HG02610 (cell line): ENCODE measurements around the gene CYP3A5.
"Not testable (repeated sequence)": the region's sequence is repeated elsewhere in the genome, so short reads cannot be mapped to it uniquely, and the experiment has no call there.

Experiments used
- ATAC-seq: cut with Tn5 transposase; IDR thresholded peaks from one replicate; pipeline ENCODE4 v1.9.1; 2021; ENCODE audit warnings: mild to moderate bottlenecking, moderate library complexity; ENCODE audit not compliant: unreplicated experiment

CYP3A5 gene

GRCh38 chr7:99679400-99680191, at the start of gene CYP3A5:
Gene CYP3A5, minus strand, starts transcription at chr7:99679996. Its CDS starts 100 bp downstream, at chr7:99679896.
- no peak for ATAC-seq

GRCh38 chr7:99728615-99729014, 48.8 kb upstream of the CYP3A5 start:
- ATAC-seq = no peak

- not testable (repeated sequence) for ATAC-seq
Measured at GRCh38 chr7:99723201-99723600, 43.4 kb upstream of the CYP3A5 start.

- ATAC-seq = no peak
Measured at GRCh38 chr7:99720800-99721595, 41.2 kb upstream of the CYP3A5 start.

- no peak for ATAC-seq
Measured at GRCh38 chr7:99719996-99720769, 40.4 kb upstream of the CYP3A5 start.

- ATAC-seq = no peak
Measured at GRCh38 chr7:99713995-99714570, 34.3 kb upstream of the CYP3A5 start.

GRCh38 chr7:99709838-99710578, 30.2 kb upstream of the CYP3A5 start:
- no peak for ATAC-seq

GRCh38 chr7:99709260-99709659, 29.5 kb upstream of the CYP3A5 start:
- no peak for ATAC-seq

GRCh38 chr7:99707096-99707495, 27.3 kb upstream of the CYP3A5 start:
- ATAC-seq = no peak

- ATAC-seq = no peak
Measured at GRCh38 chr7:99699946-99700345, 20.1 kb upstream of the CYP3A5 start.

GRCh38 chr7:99698867-99699730, 19.3 kb upstream of the CYP3A5 start:
- not testable (repeated sequence) for ATAC-seq

- no peak for ATAC-seq
Measured at GRCh38 chr7:99694912-99695304, 15.1 kb upstream of the CYP3A5 start.

- ATAC-seq = no peak
Measured at GRCh38 chr7:99694201-99694911, 14.6 kb upstream of the CYP3A5 start.

GRCh38 chr7:99693427-99694200, 13.8 kb upstream of the CYP3A5 start:
- ATAC-seq = no peak

GRCh38 chr7:99693100-99693426, 13.3 kb upstream of the CYP3A5 start:
- ATAC-seq = no peak

- not testable (repeated sequence) for ATAC-seq
Measured at GRCh38 chr7:99692563-99692962, 12.8 kb upstream of the CYP3A5 start.

- ATAC-seq = not testable (repeated sequence)
Measured at GRCh38 chr7:99691658-99692057, 11.9 kb upstream of the CYP3A5 start.

GRCh38 chr7:99690918-99691317, 11.1 kb upstream of the CYP3A5 start:
- not testable (repeated sequence) for ATAC-seq
